ENCODE measurements around the gene ACAT1.
"Not testable (repeated sequence)": the region's sequence is repeated elsewhere in the genome, so short reads cannot be mapped to it uniquely, and the experiment has no call there.

The ACAT1 gene

DNA sequence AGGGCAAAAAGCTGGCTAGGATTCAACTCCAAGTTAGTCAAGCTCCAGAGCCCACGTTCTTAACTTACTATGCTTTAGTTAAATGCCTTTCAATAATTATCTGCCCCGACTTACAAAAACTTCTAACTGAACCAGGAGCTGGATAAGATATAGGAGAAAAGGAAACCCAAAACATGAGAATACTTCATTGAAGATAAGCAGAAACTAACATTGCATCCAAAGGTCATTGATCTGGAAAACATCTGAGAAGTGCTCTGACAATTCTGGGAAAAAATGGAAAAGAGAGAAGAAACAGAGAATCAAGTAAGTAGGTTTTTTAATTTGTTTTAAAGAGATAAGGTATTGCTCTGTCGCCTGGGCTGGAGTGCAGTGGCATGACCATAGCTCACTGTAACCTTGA, 27.2 kb downstream of the ACAT1 start:
- DNase-seq = no peak

- DNase-seq = no peak
Observed at GRCh38 chr11:108154591-108154990, 33.2 kb downstream of the ACAT1 start.

DNA sequence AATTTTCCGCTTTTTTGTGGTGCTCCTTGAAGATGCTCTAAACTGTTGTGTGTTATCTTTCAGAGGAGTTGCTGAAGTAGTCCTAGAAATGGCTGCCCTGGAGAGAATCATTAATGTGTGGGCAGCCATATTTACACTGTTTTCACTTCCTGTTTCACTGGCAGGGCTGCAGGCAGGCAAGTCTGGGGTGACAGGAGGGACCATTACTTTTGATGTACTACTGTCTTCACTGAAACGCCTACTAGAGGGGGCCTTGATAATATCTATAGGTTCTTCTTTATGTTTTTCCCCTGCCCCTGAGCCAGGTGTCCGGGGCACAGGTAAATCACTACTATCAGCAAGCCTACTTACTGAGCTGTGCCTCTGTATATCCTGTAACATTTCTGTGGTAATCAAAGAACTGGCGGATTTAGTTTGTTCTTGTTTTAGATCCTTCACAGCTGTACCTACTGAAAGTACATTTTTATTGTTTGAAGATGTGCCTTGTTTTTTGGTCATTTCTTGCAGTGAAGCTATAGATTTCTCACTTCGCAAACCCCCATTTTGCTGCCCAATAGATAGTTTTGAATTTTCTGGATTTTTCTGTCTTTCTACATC, 39.7 kb downstream of the ACAT1 start:
- peak; percentile 13 for DNase-seq

DNA sequence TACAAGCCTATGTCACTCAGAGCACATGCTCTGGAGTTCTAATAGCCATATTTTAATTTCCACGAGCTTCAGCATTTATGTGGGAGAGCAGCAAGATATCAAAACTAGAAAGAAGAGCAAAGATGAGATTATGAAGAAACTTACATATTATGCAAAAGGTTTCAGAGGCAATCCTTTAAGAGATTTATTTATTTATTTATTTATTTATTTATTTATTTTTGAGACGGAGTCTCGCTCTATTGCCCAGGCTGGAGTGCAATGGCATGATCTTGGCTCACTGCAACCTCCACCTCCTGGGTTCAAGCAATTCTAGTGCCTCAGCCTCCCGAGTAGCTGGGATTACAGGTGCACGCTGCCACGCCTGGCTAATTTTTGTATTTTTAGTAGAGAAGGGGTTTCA, 41.5 kb downstream of the ACAT1 start:
- DNase-seq = not testable (repeated sequence)

GRCh38 chr11:108167624-108168023, 46.3 kb downstream of the ACAT1 start:
- no peak for DNase-seq

- no peak for DNase-seq
Observed at GRCh38 chr11:108170184-108170583, 48.8 kb downstream of the ACAT1 start.

GRCh38 chr11:108177570-108177969, 56.2 kb downstream of the ACAT1 start:
- no peak for DNase-seq

DNA sequence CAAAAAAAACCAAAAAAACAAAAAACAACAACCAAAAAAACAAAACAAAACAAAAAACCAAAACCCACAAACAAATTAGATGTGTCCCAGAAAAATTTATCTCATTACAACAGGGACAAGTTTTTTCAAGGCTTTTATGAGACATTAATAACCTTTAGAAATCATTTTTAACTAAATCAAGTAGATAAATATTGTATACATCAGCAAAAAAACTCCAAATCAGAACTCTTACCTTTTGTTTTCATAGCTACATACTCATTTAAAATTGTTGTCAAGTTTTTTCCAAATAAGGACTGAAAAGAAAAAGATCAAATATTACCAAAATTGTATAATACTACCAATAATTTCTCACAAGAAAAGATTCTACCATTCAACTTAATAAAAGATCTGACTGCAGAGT, 72.4 kb downstream of the ACAT1 start:
- no peak for DNase-seq

DNA sequence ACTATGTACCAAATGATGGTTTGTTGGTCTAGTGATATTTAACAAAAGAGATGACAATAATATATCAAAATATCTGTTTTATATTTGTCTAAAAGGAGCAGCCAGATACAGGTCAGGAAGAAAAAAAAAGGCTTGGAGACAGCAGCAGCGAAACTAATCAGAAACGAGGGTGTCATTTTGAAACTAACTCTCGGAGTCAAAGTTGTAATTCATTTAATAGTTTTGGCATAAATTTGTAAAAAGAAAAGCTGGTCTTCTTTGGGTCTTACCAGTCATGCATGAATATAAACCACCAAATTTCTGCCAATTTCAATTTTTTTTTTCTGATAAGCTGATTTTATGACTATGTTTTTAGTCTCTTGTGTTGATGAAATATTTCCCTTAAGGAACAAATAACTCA, 75.5 kb downstream of the ACAT1 start:
- DNase-seq = no peak
